H1 (cell line): ENCODE data around the gene PLEKHM1. TPM values are rescaled to one million over a fixed set of nuclear protein-coding genes. Genes with fewer than 3 reads are reported as not detected.
A peak's percentile ranks its signal among the peaks of the same experiment; 100 is the strongest.

Experiments
- CBX8 ChIP-seq: fragments of 300-800, 300-1000 bp; sonication (generic); IDR thresholded peaks from 2 replicates; pipeline ENCODE4 v1.7.1; 2016; ENCODE audit warnings: low read depth, low read length, borderline replicate concordance
- CTBP2 ChIP-seq: IDR thresholded peaks from 2 replicates; pipeline ENCODE4 v1.7.0; 2011; ENCODE audit warnings: borderline replicate concordance, mild to moderate bottlenecking, moderate library complexity, mixed read lengths, low read length; ENCODE audit not compliant: insufficient read depth, insufficient read length
- polyA plus RNA-seq, 7 experiments: library from polyadenylated mRNA; depleted of rRNA in 3 of 7; stranded (reverse) in 5 of 7; unstranded in 2 of 7; fragments of >200 nt in 5 of 7; fragments of 200-250 nt in 2 of 7; gene quantifications; 1 replicate in 5 of 7; 2 replicates in 1 of 7; 4 replicates in 1 of 7; pipeline versions ENCODE4 v1.2.1 to v1.2.3, GENCODE V29; 2011 to 2013; ENCODE audit warnings: missing spikeins in 2 of 7, mixed read lengths in 2 of 7
- total RNA-seq: library from RNA; stranded (reverse); fragmentation: NEBNext Ultra II Directional; extraction: Animal tissue kit (Norgen Biotek cat#: 25700); gene quantifications from 2 replicates; pipeline ENCODE4 v1.2.1, GENCODE V29; 2021
- TF ChIP-seq, protein P1 (sequence below): IDR thresholded peaks from 2 replicates; pipeline ENCODE4 v1.6.1; 2012; ENCODE audit warnings: inconsistent platforms

Gene PLEKHM1
- total and polyA plus RNA-seq, 2 of the 8 experiments (the other 6 are each of a cell fraction or from before 2014, with no cell fraction given): 7.6 to 17.9 TPM

DNA sequence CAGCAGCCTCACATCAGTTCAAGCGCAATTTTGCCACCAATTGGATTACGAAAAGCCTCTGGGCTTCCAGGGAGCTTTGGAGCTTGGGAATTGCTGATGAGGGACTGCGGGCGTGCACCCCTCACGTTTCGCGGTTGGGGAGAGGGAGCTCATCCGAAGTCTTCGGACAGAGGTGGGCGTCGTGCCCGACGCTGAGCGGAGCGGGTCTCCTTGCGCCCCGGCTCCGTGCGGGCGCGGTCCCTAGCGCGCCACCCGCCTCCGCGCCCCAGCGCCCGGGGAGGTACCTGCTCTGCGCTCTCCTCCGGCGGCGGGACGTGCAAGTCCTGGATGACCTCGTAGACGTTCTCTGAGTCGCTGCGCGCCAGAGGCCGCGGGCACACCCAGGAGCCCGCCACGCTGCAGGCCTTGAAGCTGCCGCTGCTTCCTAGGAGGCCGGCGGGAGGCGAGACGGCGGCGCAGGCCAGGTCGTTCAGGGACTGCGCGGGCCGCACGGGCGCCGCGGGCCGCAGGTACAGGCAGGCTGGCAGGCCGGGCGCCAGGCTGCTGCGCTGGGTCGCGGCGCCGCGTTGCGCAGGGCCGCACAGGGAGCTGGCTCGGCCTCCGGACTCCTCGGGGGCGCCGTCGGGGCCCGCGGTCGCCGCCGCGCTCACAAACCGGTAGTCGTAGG is 61.0 kb downstream of the PLEKHM1 start (continued):
- TF ChIP-seq, protein P1, sequence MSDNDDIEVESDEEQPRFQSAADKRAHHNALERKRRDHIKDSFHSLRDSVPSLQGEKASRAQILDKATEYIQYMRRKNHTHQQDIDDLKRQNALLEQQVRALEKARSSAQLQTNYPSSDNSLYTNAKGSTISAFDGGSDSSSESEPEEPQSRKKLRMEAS: peak; percentile 48
- TF ChIP-seq CTBP2 (peak; percentile 79), CBX8 (no peak)
